Mucosa of descending colon (tissue), 3 donors: ENCODE results near the gene NTSR1. TPM values are rescaled to one million over a fixed set of nuclear protein-coding genes. Genes with fewer than 3 reads are reported as not detected.

Source experiments
- ATAC-seq: fragments of 200-7000 bp; cut with Tn5 transposase; one replicate; pipeline ENCODE4 v1.9.1; 2020; ENCODE audit warnings: mild to moderate bottlenecking, moderate library complexity
- DNase-seq, 3 donors: peaks; one replicate each; pipeline ENCODE4 v3.0.0-alpha.2; 2020
- H3K36me3 ChIP-seq: fragments of 200-600 bp; one replicate; pipeline ENCODE4 v1.8.0; 2021; ENCODE audit warnings: low read depth, mild to moderate bottlenecking
- H3K4me1 ChIP-seq: fragments of 200-600 bp; one replicate; pipeline ENCODE4 v1.8.0; 2021; ENCODE audit warnings: low read depth, mild to moderate bottlenecking
- H3K4me3 ChIP-seq: fragments of 200-600 bp; one replicate; pipeline ENCODE4 v1.8.0; 2021; ENCODE audit warnings: mild to moderate bottlenecking
- H3K9me3 ChIP-seq: fragments of 200-600 bp; one replicate; pipeline ENCODE4 v1.8.0; 2021; ENCODE audit warnings: mild to moderate bottlenecking
- intact Hi-C, 2 donors: fragments of 100-400 bp; cut with DNase I in 1 of 2; cut with micrococcal nuclease in 1 of 2; formaldehyde crosslinking; loops; one replicate each; pipeline versions ENCODE4 v1.11.0 to v1.11.1; 2022; cut with DNase I, micrococcal nuclease
- total RNA-seq, 3 donors: library from RNA; stranded (reverse); fragmentation: NEBNext Ultra II Directional in 2 of 3; extraction: Animal tissue kit (Norgen Biotek cat#: 25700) in 2 of 3; gene quantifications; one replicate each; pipeline versions ENCODE4 v1.2.1 to v1.2.4, GENCODE V29; 2021 to 2023
- TF ChIP-seq, protein P1 (sequence below): fragments of 200-600 bp; IDR thresholded peaks from one replicate; pipeline ENCODE4 v1.8.0; 2022; ENCODE audit warnings: antibody characterized with exemption, mild to moderate bottlenecking
- donor health status: DM: no; HTN: no; CAD: no; lungs with moderate emphysema.
- donor health status: DM: no; HTN: no; CAD: no.
- donor health status: DM: no; HTN: yes; CAD: no.

Gene NTSR1
- total RNA-seq, 3 donors from 2014 or later, result 0.31 to 22.1 TPM; not detected in 1

DNA sequence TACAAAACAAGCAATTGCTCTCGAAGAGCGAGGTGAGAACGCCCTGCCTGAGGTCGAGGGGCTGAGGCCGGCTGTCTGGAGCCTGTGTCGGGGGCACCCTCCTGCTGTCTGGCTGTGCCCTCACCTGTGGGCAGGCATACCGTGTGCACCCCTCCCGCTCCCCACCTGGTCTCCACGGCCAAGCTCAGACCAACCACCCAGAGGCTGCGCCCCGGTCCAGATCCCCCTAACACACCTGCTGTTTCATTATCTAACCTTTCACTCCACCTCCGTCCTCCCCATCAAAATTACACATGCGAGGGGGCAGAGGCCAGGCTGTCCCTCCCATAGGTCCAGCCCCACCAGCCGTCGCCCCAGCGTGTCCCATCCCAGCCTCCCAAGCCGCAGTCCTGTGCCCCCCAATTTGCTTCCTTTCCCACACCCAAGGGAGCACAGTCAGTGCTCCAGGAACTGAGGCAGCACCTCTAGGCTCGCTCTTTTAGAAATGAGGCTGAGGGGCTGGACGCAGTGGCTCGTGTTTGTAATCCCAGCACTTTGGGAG, 35.2 kb downstream of the NTSR1 start:
- ATAC-seq (no peak), DNase-seq (peak in 1 of 3 donors; percentile 33)
- Histone ChIP-seq H3K9me3 (no peaks in the 10 kb centered on the region), H3K4me3 (no peak overlapping the region), H3K36me3 (no peaks in the 10 kb centered on the region), H3K4me1 (peaks cover 8% of the 10 kb centered on the region)
- TF ChIP-seq, protein P1, sequence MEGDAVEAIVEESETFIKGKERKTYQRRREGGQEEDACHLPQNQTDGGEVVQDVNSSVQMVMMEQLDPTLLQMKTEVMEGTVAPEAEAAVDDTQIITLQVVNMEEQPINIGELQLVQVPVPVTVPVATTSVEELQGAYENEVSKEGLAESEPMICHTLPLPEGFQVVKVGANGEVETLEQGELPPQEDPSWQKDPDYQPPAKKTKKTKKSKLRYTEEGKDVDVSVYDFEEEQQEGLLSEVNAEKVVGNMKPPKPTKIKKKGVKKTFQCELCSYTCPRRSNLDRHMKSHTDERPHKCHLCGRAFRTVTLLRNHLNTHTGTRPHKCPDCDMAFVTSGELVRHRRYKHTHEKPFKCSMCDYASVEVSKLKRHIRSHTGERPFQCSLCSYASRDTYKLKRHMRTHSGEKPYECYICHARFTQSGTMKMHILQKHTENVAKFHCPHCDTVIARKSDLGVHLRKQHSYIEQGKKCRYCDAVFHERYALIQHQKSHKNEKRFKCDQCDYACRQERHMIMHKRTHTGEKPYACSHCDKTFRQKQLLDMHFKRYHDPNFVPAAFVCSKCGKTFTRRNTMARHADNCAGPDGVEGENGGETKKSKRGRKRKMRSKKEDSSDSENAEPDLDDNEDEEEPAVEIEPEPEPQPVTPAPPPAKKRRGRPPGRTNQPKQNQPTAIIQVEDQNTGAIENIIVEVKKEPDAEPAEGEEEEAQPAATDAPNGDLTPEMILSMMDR, result no peak
- intact Hi-C loops, result no loop called here

DNA sequence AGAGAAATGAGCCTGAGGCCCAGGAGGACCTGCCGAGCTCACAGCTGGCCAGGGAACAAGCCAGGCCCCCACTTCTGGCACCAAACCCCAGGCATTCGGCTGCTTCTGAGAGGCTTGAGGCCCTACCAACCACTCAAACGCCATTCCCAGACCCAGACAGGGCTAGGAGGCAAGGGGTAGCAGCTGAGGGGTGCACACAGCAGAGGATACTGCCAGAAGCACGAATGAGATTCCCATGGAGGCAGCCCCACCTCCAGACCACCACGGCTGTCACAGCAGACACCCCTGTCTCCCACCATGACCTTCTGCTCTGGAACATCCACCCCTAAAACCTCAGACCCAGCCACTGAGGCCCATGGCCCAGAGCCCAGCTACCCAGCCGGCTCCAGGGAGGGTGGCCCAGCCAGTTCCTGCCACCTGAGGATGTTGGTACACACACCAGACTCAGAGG, 36.1 kb downstream of the NTSR1 start:
- no peaks in the 10 kb centered on the region for H3K9me3 ChIP-seq
- intact Hi-C loops, result no loop called here
- TF ChIP-seq, protein P1, result no peak
- ATAC-seq (no peak), DNase-seq (peak in 1 of 3 donors; percentile 25)
- peaks cover 5% of the 10 kb centered on the region for H3K4me1 ChIP-seq
- no peak overlapping the region for H3K4me3 ChIP-seq
- H3K36me3 ChIP-seq, result no peaks in the 10 kb centered on the region

DNA sequence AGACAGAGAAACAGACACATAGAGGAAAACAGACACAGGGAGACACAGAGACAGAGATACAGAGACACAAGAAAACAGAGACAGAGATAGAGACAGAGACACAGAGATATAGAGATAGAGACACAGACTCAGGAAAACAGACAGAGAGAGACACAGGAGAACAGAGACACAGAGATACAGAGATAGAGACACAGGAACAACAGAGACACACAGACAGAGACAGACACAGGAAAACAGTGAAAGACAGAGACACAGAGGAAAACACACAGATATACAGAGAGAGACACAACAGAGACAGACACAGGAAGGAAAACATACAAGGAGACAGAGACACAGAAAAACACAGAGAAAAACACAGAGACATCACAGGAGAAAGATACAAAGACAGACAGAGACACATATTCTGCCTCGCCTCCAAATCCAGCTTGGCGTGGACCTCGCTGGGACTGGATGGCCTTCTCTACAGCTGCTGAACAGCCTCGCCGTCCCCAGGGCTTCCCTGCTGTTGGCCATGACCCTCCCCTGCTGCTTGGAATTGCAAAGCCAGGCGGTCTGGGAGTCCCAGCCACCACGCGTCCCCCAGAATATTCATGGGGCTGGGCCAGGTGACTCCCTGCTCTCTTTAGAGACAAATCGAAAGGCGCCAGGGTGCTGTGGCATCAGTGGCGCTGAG, 36.8 kb downstream of the NTSR1 start:
- intact Hi-C loops, result no loop called here
- no peaks in the 10 kb centered on the region for H3K9me3 ChIP-seq
- no peak overlapping the region for H3K4me3 ChIP-seq
- H3K4me1 ChIP-seq, result peaks cover 3% of the 10 kb centered on the region
- DNase-seq (peak in 2 of 3 donors; percentile 14 to 42), ATAC-seq (no peak)
- TF ChIP-seq, protein P1, result no peak
- no peaks in the 10 kb centered on the region for H3K36me3 ChIP-seq

DNA sequence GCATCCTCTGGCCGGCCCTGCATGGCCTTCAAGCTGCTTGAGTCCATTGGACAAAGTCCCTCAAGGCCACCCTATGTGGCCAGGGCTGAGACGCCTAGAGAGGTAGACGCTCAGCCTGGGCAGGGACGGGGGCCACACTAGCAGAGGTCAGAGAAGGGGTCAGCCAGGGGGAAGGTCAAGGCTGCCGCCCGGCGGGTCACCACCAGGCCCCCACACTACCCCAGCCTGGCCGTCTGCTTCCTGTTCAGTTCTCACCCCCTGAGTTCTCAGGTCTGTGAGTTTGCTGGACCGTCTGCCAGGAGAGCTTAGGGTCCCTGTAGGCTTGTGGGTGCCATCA, 37.3 kb downstream of the NTSR1 start:
- ATAC-seq, result no peak
- Histone ChIP-seq H3K4me3 (no peak overlapping the region), H3K36me3 (no peaks in the 10 kb centered on the region), H3K4me1 (peaks cover under 1% of the 10 kb centered on the region), H3K9me3 (no peaks in the 10 kb centered on the region)
- intact Hi-C loops, result no loop called here
- TF ChIP-seq, protein P1, result no peak
- DNase-seq, result peak in 1 of 3 donors; percentile 35

DNA sequence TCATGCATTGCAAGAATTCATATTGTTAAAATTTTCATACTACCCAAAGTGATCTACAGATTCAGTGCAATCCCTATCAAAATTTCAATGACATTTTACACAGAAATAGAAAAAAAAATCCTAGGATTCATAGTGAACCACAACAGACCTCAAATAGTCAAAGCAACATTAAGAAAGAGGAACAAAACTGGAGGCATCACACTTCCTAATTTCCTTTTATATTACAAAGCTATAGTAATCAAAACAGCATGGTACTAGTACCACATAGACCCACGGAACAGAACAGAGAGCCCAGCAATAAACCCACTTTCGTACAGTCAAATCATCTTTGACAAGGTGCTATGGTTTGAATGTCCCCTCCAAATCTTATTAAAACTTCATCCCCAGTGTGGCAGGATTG, 39.7 kb downstream of the NTSR1 start:
- no peak for DNase-seq
- no peaks in the 10 kb centered on the region for H3K9me3 ChIP-seq
- H3K36me3 ChIP-seq, result no peaks in the 10 kb centered on the region
- intact Hi-C loops, result no loop called here
- ATAC-seq, result no peak
- TF ChIP-seq, protein P1, result no peak
- H3K4me3 ChIP-seq, result no peak overlapping the region
- H3K4me1 ChIP-seq, result no peaks in the 10 kb centered on the region
